ENCODE data around the gene SMPD2. TPM values are rescaled to one million over a fixed set of nuclear protein-coding genes. Genes with fewer than 3 reads are reported as not detected.

Gene SMPD2
- total and polyA plus RNA-seq, 9 donors, result 4.3 to 6.7 (median 5.4) TPM

DNA sequence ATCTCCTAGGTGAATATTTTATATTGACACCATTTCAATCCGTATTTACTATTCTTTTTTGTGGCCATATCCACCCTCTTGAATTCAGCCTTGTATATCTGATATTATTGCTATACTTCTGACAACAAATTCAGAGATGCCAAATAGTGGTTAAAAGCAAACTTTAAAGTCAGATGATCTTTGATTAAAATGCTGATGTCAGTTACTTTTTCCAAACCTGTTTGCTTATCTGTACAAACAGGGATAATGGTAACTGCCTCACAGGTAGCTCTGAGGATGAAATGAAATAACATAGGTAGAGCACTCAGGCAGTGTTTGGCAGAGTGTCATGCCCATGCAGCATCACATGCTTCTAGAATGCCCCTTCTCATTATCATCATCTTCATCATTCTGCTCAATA lies 19.3 kb upstream of the SMPD2 start:
- DNase-seq, result no peak
- Histone ChIP-seq H3K4me1 (ENCODE audit: control insufficient read depth, insufficient read depth, low read length) (no peaks in the 10 kb centered on the region), H3K36me3 (ENCODE audit: control insufficient read depth, insufficient read depth, low read length) (no peaks in the 10 kb centered on the region), H3K27ac (ENCODE audit: low read length) (no peak overlapping the region), H3K27me3 (ENCODE audit: control insufficient read depth, insufficient read depth, low read length) (no peaks in the 10 kb centered on the region), H3K4me3 (ENCODE audit: low read length) (no peak overlapping the region), H3K9me3 (replicated peaks; ENCODE audit: control insufficient read depth, low read depth, low read length) (no peaks in the 10 kb centered on the region)
- no CpG with 5 or more reads among the region's 1 CpG for WGBS (ENCODE audit: insufficient coverage)

- H3K9me3 ChIP-seq (replicated peaks; ENCODE audit: control insufficient read depth, low read depth, low read length), result no peaks in the 10 kb centered on the region
- no peaks in the 10 kb centered on the region for H3K27me3 ChIP-seq (ENCODE audit: control insufficient read depth, insufficient read depth, low read length)
- no peaks in the 10 kb centered on the region for H3K36me3 ChIP-seq (ENCODE audit: control insufficient read depth, insufficient read depth, low read length)
- no peak overlapping the region for H3K4me3 ChIP-seq (ENCODE audit: low read length)
- WGBS (ENCODE audit: insufficient coverage), result no CpG with 5 or more reads among the region's 2 CpGs
- DNase-seq, result no peak
- no peak overlapping the region for H3K27ac ChIP-seq (ENCODE audit: low read length)
- peaks cover 6% of the 10 kb centered on the region for H3K4me1 ChIP-seq (ENCODE audit: control insufficient read depth, insufficient read depth, low read length)
Measured at GRCh38 chr6:109424946-109425345, 15.6 kb upstream of the SMPD2 start.

DNA sequence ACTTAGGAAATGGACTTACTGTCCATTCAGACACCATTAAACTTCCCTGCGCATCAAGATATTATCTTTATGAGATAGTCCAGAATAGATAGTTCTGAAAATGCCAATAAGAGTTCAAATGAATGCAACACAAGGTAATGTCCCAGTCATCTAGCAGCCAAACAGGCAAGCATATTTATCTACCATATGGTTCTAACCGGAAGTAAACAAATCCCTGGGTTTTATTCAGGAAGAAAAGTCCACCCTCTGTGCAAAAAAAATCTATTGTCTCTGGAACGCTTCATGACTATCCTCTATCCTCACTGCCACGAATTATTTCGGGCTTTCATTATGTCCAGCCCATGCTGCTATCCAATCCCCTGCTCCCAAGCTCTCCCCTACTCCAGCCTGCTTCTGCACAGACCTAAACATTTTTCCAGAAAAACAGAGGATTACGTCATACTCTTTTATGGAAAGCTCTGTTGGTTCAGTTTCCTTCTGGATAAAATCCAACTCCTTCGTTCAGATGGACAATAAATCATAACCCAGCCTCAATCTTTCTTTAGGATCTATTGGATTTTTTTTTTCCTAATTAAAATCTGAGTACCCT lies 11.5 kb upstream of the SMPD2 start:
- peaks cover 6% of the 10 kb centered on the region for H3K4me1 ChIP-seq (ENCODE audit: control insufficient read depth, insufficient read depth, low read length)
- no peaks in the 10 kb centered on the region for H3K27me3 ChIP-seq (ENCODE audit: control insufficient read depth, insufficient read depth, low read length)
- peak overlapping the region; percentile 87 for H3K27ac ChIP-seq (ENCODE audit: low read length)
- peak; percentile 96 for DNase-seq
- 16% methylated on average over 3 of the region's 7 CpGs for WGBS (ENCODE audit: insufficient coverage)
- no peak overlapping the region for H3K4me3 ChIP-seq (ENCODE audit: low read length)
- no peaks in the 10 kb centered on the region for H3K9me3 ChIP-seq (replicated peaks; ENCODE audit: control insufficient read depth, low read depth, low read length)
- H3K36me3 ChIP-seq (ENCODE audit: control insufficient read depth, insufficient read depth, low read length), result no peaks in the 10 kb centered on the region

- Histone ChIP-seq H3K36me3 (ENCODE audit: control insufficient read depth, insufficient read depth, low read length) (no peaks in the 10 kb centered on the region), H3K4me1 (ENCODE audit: control insufficient read depth, insufficient read depth, low read length) (peaks cover 6% of the 10 kb centered on the region), H3K27me3 (ENCODE audit: control insufficient read depth, insufficient read depth, low read length) (no peaks in the 10 kb centered on the region), H3K4me3 (ENCODE audit: low read length) (no peak overlapping the region), H3K27ac (ENCODE audit: low read length) (peak overlapping the region; percentile 87), H3K9me3 (replicated peaks; ENCODE audit: control insufficient read depth, low read depth, low read length) (no peaks in the 10 kb centered on the region)
- 95% methylated on average over 3 of the region's 3 CpGs for WGBS (ENCODE audit: insufficient coverage)
- DNase-seq, result no peak
Measured at GRCh38 chr6:109429496-109429895, 11.0 kb upstream of the SMPD2 start.

- whole genome bisulfite sequencing (ENCODE audit: insufficient coverage), result no CpG with 5 or more reads among the region's 2 CpGs
- Histone ChIP-seq H3K4me1 (ENCODE audit: control insufficient read depth, insufficient read depth, low read length) (peaks cover 7% of the 10 kb centered on the region), H3K27me3 (ENCODE audit: control insufficient read depth, insufficient read depth, low read length) (no peaks in the 10 kb centered on the region), H3K27ac (ENCODE audit: low read length) (no peak overlapping the region), H3K9me3 (replicated peaks; ENCODE audit: control insufficient read depth, low read depth, low read length) (no peaks in the 10 kb centered on the region), H3K36me3 (ENCODE audit: control insufficient read depth, insufficient read depth, low read length) (no peaks in the 10 kb centered on the region), H3K4me3 (ENCODE audit: low read length) (no peak overlapping the region)
- DNase-seq, result no peak
Measured at GRCh38 chr6:109434456-109434855, 6.1 kb upstream of the SMPD2 start.

DNA sequence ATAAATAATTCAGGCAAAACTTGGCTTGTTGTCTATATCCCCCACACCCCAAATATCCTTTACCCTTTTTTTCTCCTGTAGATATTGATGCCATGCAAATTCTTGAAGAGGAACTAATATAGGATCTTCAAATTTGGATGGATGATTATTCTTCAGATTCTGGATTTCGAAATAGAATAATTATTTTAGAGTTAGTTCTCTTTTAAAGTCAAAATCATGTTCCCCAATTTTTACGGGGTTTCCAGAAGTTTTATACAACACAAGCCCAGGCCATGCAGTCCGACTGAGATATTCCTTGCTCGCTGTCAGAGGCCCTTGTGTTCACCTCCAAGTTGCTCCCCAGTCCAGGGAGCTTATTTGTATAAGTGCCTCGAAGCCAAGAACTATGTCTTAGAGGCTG lies 4.5 kb upstream of the SMPD2 start:
- Histone ChIP-seq H3K27me3 (ENCODE audit: control insufficient read depth, insufficient read depth, low read length) (no peaks in the 10 kb centered on the region), H3K9me3 (replicated peaks; ENCODE audit: control insufficient read depth, low read depth, low read length) (no peaks in the 10 kb centered on the region), H3K4me3 (ENCODE audit: low read length) (no peak overlapping the region), H3K4me1 (ENCODE audit: control insufficient read depth, insufficient read depth, low read length) (peaks cover 8% of the 10 kb centered on the region), H3K36me3 (ENCODE audit: control insufficient read depth, insufficient read depth, low read length) (no peaks in the 10 kb centered on the region), H3K27ac (ENCODE audit: low read length) (no peak overlapping the region)
- DNase-seq, result no peak
- WGBS (ENCODE audit: insufficient coverage), result 100% methylated on average over 4 of the region's 5 CpGs

DNA sequence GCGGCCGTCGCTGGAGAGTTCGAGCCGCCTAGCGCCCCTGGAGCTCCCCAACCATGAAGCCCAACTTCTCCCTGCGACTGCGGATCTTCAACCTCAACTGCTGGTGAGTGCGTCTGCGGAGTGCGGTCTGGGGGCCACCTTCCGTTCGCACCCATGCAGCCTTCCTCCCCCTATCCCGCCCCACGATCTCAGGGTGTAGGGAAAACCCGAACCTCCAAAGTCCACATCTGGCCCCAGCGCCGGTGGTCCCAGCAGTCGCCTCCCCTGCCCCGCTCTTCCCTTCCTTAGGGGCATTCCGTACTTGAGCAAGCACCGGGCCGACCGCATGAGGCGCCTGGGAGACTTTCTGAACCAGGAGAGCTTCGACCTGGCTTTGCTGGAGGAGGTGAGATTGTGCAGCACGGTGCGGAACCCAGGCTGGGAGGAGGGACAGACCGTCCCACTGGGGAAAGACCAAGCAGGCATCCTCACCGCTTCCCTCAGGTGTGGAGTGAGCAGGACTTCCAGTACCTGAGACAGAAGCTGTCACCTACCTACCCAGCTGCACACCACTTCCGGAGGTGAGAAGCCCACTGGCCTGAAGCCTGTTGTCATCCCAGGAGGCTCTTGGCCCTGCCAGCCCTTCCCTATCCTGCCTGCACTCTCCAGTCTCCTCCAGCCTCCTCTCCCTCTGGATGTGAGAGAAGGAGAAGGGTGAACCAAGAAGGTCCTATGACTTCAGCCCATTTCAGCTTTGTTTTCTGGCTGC lies 719 bp downstream of the SMPD2 start:
- Histone ChIP-seq H3K27ac (ENCODE audit: low read length) (peak overlapping the region; percentile 90), H3K27me3 (ENCODE audit: control insufficient read depth, insufficient read depth, low read length) (no peaks in the 10 kb centered on the region), H3K4me1 (ENCODE audit: control insufficient read depth, insufficient read depth, low read length) (peaks cover 21% of the 10 kb centered on the region), H3K9me3 (replicated peaks; ENCODE audit: control insufficient read depth, low read depth, low read length) (no peaks in the 10 kb centered on the region), H3K36me3 (ENCODE audit: control insufficient read depth, insufficient read depth, low read length) (peaks cover 43% of the 10 kb centered on the region), H3K4me3 (ENCODE audit: low read length) (peak overlapping the region; percentile 90)
- peak; percentile 71 for DNase-seq
- WGBS (ENCODE audit: insufficient coverage), result 0% methylated on average over 23 of the region's 31 CpGs

DNA sequence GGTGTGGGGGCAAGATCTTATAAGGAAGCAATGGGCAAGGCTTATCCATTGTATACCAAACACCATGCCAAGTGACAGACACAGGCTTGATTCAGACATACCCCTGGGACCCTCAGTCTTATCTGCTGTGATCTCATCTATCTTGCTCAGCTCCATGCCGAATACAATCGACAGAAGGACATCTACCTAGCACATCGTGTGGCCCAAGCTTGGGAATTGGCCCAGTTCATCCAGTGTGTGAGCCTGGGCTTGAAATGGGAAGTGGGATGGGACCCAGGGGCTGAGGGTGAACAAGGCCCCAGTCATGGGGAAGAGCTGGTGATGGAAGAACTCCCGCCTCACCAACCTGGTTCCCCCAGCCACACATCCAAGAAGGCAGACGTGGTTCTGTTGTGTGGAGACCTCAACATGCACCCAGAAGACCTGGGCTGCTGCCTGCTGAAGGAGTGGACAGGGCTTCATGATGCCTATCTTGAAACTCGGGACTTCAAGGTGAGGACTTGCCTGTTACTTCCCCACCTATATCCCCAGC lies 1.9 kb downstream of the SMPD2 start:
- no peak overlapping the region for H3K4me3 ChIP-seq (ENCODE audit: low read length)
- no peaks in the 10 kb centered on the region for H3K9me3 ChIP-seq (replicated peaks; ENCODE audit: control insufficient read depth, low read depth, low read length)
- H3K27ac ChIP-seq (ENCODE audit: low read length), result no peak overlapping the region
- peaks cover 21% of the 10 kb centered on the region for H3K4me1 ChIP-seq (ENCODE audit: control insufficient read depth, insufficient read depth, low read length)
- H3K36me3 ChIP-seq (ENCODE audit: control insufficient read depth, insufficient read depth, low read length), result peaks cover 55% of the 10 kb centered on the region
- no peaks in the 10 kb centered on the region for H3K27me3 ChIP-seq (ENCODE audit: control insufficient read depth, insufficient read depth, low read length)
- DNase-seq, result no peak
- 100% methylated on average over 3 of the region's 6 CpGs for WGBS (ENCODE audit: insufficient coverage)

DNA sequence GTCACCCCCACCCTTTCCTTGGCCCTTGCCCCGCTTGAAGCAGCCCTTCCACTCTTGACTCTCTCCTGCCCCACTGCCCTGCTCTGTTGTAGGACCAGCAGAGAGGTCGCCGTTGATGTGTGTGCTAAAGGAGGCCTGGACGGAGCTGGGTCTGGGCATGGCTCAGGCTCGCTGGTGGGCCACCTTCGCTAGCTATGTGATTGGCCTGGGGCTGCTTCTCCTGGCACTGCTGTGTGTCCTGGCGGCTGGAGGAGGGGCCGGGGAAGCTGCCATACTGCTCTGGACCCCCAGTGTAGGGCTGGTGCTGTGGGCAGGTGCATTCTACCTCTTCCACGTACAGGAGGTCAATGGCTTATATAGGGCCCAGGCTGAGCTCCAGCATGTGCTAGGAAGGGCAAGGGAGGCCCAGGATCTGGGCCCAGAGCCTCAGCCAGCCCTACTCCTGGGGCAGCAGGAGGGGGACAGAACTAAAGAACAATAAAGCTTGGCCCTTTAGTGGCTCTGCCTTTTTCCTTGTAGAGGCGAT lies 3.0 kb downstream of the SMPD2 start:
- WGBS (ENCODE audit: insufficient coverage), result 91% methylated on average over 9 of the region's 10 CpGs
- no peaks in the 10 kb centered on the region for H3K27me3 ChIP-seq (ENCODE audit: control insufficient read depth, insufficient read depth, low read length)
- H3K9me3 ChIP-seq (replicated peaks; ENCODE audit: control insufficient read depth, low read depth, low read length), result no peaks in the 10 kb centered on the region
- no peak for DNase-seq
- no peak overlapping the region for H3K27ac ChIP-seq (ENCODE audit: low read length)
- H3K36me3 ChIP-seq (ENCODE audit: control insufficient read depth, insufficient read depth, low read length), result peaks cover 56% of the 10 kb centered on the region
- peaks cover 21% of the 10 kb centered on the region for H3K4me1 ChIP-seq (ENCODE audit: control insufficient read depth, insufficient read depth, low read length)
- no peak overlapping the region for H3K4me3 ChIP-seq (ENCODE audit: low read length)

DNA sequence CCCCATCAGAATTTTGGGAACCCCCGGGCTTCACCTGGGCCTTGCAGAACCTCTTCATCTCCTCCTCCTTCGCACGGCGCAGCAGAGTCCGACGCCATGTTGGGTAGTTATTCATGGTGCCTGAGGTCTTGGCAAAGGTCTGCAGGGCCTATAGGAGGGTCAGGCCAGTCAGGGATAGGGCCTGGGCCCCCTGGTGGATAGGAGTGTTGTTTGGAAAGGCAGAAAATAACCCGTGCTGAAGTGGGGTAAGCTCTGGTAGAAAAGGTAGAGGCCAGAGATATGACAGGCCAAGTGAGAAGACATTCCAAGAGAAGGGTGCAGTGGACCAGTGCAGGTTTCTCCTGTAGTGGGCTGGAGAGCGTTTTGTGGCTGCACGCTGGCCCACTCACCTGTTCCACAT lies 4.9 kb downstream of the SMPD2 start:
- H3K27me3 ChIP-seq (ENCODE audit: control insufficient read depth, insufficient read depth, low read length), result no peaks in the 10 kb centered on the region
- WGBS (ENCODE audit: insufficient coverage), result 60% methylated on average over 2 of the region's 9 CpGs
- no peak for DNase-seq
- no peaks in the 10 kb centered on the region for H3K9me3 ChIP-seq (replicated peaks; ENCODE audit: control insufficient read depth, low read depth, low read length)
- H3K27ac ChIP-seq (ENCODE audit: low read length), result no peak overlapping the region
- peaks cover 19% of the 10 kb centered on the region for H3K4me1 ChIP-seq (ENCODE audit: control insufficient read depth, insufficient read depth, low read length)
- H3K36me3 ChIP-seq (ENCODE audit: control insufficient read depth, insufficient read depth, low read length), result peaks cover 69% of the 10 kb centered on the region
- H3K4me3 ChIP-seq (ENCODE audit: low read length), result no peak overlapping the region
